ENCODE data around the gene ESRRA. TPM values are rescaled to one million over a fixed set of nuclear protein-coding genes. Genes with fewer than 3 reads are reported as not detected.

ESRRA gene
- total and polyA plus RNA-seq, 12 donors, result 18.2 to 74.4 (median 54.5) TPM

- Histone ChIP-seq H3K4me1 (replicated peaks in 1 of 2) (peaks cover 6% of the 10 kb centered on the region in 2 donors), H3K27ac (peak within 1 kb of the TSS in 1 of 5 donors; percentile 52), H3K36me3 (replicated peaks in 1 of 2) (no peaks in the 10 kb centered on the region), H3K9me3 (replicated peaks in 1 of 3) (no peaks in the 10 kb centered on the region), H3K27me3 (no peaks in the 10 kb centered on the region), H3K4me3 (no peak within 1 kb of the TSS)
- DNase-seq, result peak in 3 of 7 donors; percentile 46 to 59 (median 51)
- WGBS, 4 donors, result 68 to 90% (median 78%) methylated on average over 8 to 16 of the region's 16 CpGs
- intact Hi-C loops (cut with DNase I), result no loop called here
- TF ChIP-seq POLR2A (IDR thresholded peaks at IDR 0.05), result no peak
- TF ChIP-seq, protein P1, sequence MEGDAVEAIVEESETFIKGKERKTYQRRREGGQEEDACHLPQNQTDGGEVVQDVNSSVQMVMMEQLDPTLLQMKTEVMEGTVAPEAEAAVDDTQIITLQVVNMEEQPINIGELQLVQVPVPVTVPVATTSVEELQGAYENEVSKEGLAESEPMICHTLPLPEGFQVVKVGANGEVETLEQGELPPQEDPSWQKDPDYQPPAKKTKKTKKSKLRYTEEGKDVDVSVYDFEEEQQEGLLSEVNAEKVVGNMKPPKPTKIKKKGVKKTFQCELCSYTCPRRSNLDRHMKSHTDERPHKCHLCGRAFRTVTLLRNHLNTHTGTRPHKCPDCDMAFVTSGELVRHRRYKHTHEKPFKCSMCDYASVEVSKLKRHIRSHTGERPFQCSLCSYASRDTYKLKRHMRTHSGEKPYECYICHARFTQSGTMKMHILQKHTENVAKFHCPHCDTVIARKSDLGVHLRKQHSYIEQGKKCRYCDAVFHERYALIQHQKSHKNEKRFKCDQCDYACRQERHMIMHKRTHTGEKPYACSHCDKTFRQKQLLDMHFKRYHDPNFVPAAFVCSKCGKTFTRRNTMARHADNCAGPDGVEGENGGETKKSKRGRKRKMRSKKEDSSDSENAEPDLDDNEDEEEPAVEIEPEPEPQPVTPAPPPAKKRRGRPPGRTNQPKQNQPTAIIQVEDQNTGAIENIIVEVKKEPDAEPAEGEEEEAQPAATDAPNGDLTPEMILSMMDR (IDR thresholded peaks at IDR 0.05), result no peak
Observed at GRCh38 chr11:64339754-64340408, 34.6 kb downstream of the ESRRA start, which contains the start of gene CCDC88B. Gene CCDC88B, plus strand, starts transcription at chr11:64340204. Its CDS starts 63 bp downstream, at chr11:64340267.

DNA sequence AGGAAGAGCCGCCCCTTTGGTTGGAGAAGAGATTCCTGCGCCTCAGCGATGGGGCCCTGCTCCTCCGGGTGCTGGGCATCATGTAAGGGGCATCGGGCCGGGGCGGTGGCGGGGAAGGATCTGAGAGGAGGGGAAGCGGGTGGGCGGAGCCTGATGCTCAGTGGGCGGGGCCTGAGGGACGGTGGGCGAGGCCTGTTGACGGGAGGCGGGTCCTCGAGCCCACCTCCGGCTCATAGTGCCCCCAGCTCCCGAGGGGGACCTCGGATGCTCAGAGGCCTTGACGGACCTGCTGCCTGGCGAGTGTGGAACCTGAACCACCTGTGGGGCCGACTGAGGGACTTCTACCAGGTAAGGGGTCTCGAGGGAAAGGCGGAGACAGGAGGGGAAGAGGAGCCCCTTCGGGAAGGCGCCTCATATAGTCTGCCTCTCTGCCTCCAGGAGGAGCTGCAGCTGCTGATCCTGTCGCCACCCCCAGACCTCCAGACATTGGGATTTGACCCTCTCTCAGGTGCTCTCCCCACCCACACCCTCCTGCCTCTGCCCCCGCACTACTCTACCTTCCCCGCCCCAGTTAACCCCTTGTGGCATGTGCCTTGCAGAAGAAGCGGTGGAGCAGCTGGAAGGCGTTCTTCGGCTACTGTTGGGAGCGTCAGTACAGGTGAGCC is 35.5 kb downstream of the ESRRA start:
- Histone ChIP-seq H3K9me3 (replicated peaks in 1 of 3) (no peaks in the 10 kb centered on the region), H3K4me3 (no peak overlapping the region), H3K27ac (peak overlapping the region in 1 of 5 donors; percentile 22), H3K27me3 (no peaks in the 10 kb centered on the region), H3K36me3 (replicated peaks in 1 of 2) (no peaks in the 10 kb centered on the region), H3K4me1 (replicated peaks in 1 of 2) (peaks cover 6% of the 10 kb centered on the region in 2 donors)
- WGBS, 4 donors, result 38 to 48% (median 41%) methylated on average over 26 to 33 of the region's 33 CpGs
- intact Hi-C loops (cut with DNase I), result no loop called here
- TF ChIP-seq, protein P1 (IDR thresholded peaks at IDR 0.05), result no peak
- no peak for TF ChIP-seq POLR2A (IDR thresholded peaks at IDR 0.05)
- DNase-seq, result peak in 1 of 7 donors; percentile 59

GRCh38 chr11:64341429-64341828 is 36.1 kb downstream of the ESRRA start:
- TF ChIP-seq POLR2A (IDR thresholded peaks at IDR 0.05), result no peak
- TF ChIP-seq, protein P1 (IDR thresholded peaks at IDR 0.05), result no peak
- intact Hi-C loops (cut with DNase I), result no loop called here
- no peaks in the 10 kb centered on the region for H3K9me3 ChIP-seq (replicated peaks in 1 of 3)
- H3K27ac ChIP-seq, result no peak overlapping the region
- no peaks in the 10 kb centered on the region for H3K27me3 ChIP-seq
- no peak for DNase-seq
- H3K4me3 ChIP-seq, result no peak overlapping the region
- WGBS, 4 donors, result 85 to 88% (median 87%) methylated on average over 7 to 21 of the region's 21 CpGs
- no peaks in the 10 kb centered on the region for H3K36me3 ChIP-seq (replicated peaks in 1 of 2)
- peaks cover 6% of the 10 kb centered on the region in 2 donors for H3K4me1 ChIP-seq (replicated peaks in 1 of 2)
